Measurements from ENCODE around the gene BPIFB3. TPM values are rescaled to one million over a fixed set of nuclear protein-coding genes. Genes with fewer than 3 reads are reported as not detected.

Gene BPIFB3
- polyA plus RNA-seq, 1 experiment, result not detected

- DNase-seq (ENCODE audit: low read depth), result no peak
- no peaks in the 10 kb centered on the region for H3K36me3 ChIP-seq (ENCODE audit: control insufficient read depth, insufficient read depth, low read length)
- ChIA-PET POLR2A (no interaction called here), CTCF (interaction anchor here (1.3 kb wide), 1 partner anchor 10 kb away, joined by 3 read pairs; no protein-coding TSS in a partner anchor)
- H3K4me3 ChIP-seq (ENCODE audit: low read depth, low read length), result no peak overlapping the region
- no peak for TF ChIP-seq CTCF (IDR thresholded peaks at IDR 0.05; ENCODE audit: insufficient read depth, low read depth, low read length)
- H3K27me3 ChIP-seq (ENCODE audit: control insufficient read depth, insufficient read depth, low read length), result no peaks in the 10 kb centered on the region
Observed at GRCh38 chr20:33022289-33022688, 31.4 kb upstream of the BPIFB3 start.

GRCh38 chr20:33022694-33023438 lies 30.8 kb upstream of the BPIFB3 start:
- POLR2A ChIA-PET, result no interaction called here
- Histone ChIP-seq H3K27me3 (ENCODE audit: control insufficient read depth, insufficient read depth, low read length) (0 out of 2 replicates have a peak, but pooled peaks cover 2% of the 10 kb centered on the region), H3K36me3 (ENCODE audit: control insufficient read depth, insufficient read depth, low read length) (no peaks in the 10 kb centered on the region), H3K4me3 (ENCODE audit: low read depth, low read length) (no peak overlapping the region)
- CTCF ChIA-PET, result interaction anchor here (1.3 kb wide), 1 partner anchor 10 kb away, joined by 3 read pairs; no protein-coding TSS in a partner anchor
- no peak for DNase-seq (ENCODE audit: low read depth)
- TF ChIP-seq CTCF (IDR thresholded peaks at IDR 0.05; ENCODE audit: insufficient read depth, low read depth, low read length), result no peak

GRCh38 chr20:33023439-33024242 lies 30.1 kb upstream of the BPIFB3 start:
- 0 out of 2 replicates have a peak, but pooled peaks cover 2% of the 10 kb centered on the region for H3K27me3 ChIP-seq (ENCODE audit: control insufficient read depth, insufficient read depth, low read length)
- H3K4me3 ChIP-seq (ENCODE audit: low read depth, low read length), result no peak overlapping the region
- ChIA-PET CTCF (no interaction called here), POLR2A (no interaction called here)
- no peak for TF ChIP-seq CTCF (IDR thresholded peaks at IDR 0.05; ENCODE audit: insufficient read depth, low read depth, low read length)
- DNase-seq (ENCODE audit: low read depth), result no peak
- H3K36me3 ChIP-seq (ENCODE audit: control insufficient read depth, insufficient read depth, low read length), result no peaks in the 10 kb centered on the region

GRCh38 chr20:33024243-33024560 lies 29.5 kb upstream of the BPIFB3 start:
- ChIA-PET CTCF (interaction anchor here (0.6 kb wide), 1 partner anchor 235 kb away, joined by 3 read pairs; no protein-coding TSS in a partner anchor), POLR2A (no interaction called here)
- H3K27me3 ChIP-seq (ENCODE audit: control insufficient read depth, insufficient read depth, low read length), result 0 out of 2 replicates have a peak, but pooled peaks cover 2% of the 10 kb centered on the region
- no peak for DNase-seq (ENCODE audit: low read depth)
- no peaks in the 10 kb centered on the region for H3K36me3 ChIP-seq (ENCODE audit: control insufficient read depth, insufficient read depth, low read length)
- H3K4me3 ChIP-seq (ENCODE audit: low read depth, low read length), result no peak overlapping the region
- TF ChIP-seq CTCF (IDR thresholded peaks at IDR 0.05; ENCODE audit: insufficient read depth, low read depth, low read length), result no peak

- DNase-seq (ENCODE audit: low read depth), result no peak
- H3K4me3 ChIP-seq (ENCODE audit: low read depth, low read length), result no peak overlapping the region
- no peaks in the 10 kb centered on the region for H3K36me3 ChIP-seq (ENCODE audit: control insufficient read depth, insufficient read depth, low read length)
- POLR2A ChIA-PET, result no interaction called here
- CTCF ChIA-PET, result interaction anchor here (0.6 kb wide), 1 partner anchor 236 kb away, joined by 3 read pairs; no protein-coding TSS in a partner anchor
- H3K27me3 ChIP-seq (ENCODE audit: control insufficient read depth, insufficient read depth, low read length), result 0 out of 2 replicates have a peak, but pooled peaks cover 2% of the 10 kb centered on the region
- no peak for TF ChIP-seq CTCF (IDR thresholded peaks at IDR 0.05; ENCODE audit: insufficient read depth, low read depth, low read length)
Observed at GRCh38 chr20:33024609-33025317, 28.9 kb upstream of the BPIFB3 start.
